Measurements from ENCODE around the gene NAT14.
"Not testable (repeated sequence)": the region's sequence is repeated elsewhere in the genome, so short reads cannot be mapped to it uniquely, and the experiment has no call there.

The NAT14 gene

DNA sequence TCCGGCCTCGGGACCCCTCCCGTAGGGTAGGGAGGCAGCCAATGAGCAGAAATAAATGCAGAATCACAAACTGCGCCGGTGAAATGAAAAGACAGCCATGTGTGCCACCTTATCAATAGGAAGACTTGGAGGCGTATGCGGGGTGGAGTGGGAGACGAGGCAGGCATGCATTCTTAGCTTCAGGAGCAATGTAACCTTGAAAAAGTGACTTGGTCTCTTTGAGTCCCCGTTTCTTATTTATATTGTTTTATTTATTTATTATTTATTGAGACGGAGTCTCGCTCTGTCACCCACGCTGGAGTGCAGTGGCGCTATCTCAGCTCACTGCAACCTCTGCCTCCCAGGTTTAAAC lies 19.2 kb downstream of the NAT14 start:
- no peak for DNase-seq

DNA sequence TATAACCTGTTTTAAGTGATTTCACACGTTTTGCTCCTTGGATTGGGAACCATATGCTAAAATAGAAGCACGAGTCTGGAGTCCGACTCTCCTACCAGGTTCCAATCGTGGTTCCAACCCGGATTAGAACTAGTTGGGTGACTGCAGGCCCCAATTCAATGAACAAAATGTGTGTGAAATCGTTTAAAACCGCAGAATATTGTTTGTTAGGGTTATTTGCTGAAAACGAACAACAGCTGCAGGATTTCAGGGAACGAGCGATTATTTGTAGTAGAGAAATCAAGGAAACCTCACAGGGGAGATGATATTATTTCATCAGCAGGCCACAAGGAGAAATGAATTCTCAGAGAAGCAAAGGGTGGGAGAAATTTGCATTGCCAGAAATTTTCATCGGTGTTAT lies 20.0 kb downstream of the NAT14 start:
- no peak for DNase-seq

DNA sequence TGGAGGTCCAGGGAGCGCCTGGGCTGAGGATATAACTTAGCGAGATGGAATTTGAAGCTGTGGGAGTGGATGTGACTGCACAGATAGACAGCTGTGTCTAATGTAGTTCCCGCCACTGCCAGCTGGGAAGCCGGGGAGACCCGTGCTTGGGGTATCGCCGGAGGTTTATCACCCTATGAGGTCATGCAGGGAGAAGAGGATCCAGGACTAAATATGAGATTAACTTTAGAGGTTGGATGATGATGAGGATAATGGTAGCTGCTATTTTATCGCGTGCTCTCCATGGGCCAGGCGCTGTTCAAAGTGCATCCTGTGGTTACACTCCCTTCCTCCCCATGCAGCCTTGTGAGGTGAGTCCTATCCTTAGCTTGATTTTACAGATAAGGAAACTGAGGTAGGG lies 23.1 kb downstream of the NAT14 start:
- no peak for DNase-seq

DNA sequence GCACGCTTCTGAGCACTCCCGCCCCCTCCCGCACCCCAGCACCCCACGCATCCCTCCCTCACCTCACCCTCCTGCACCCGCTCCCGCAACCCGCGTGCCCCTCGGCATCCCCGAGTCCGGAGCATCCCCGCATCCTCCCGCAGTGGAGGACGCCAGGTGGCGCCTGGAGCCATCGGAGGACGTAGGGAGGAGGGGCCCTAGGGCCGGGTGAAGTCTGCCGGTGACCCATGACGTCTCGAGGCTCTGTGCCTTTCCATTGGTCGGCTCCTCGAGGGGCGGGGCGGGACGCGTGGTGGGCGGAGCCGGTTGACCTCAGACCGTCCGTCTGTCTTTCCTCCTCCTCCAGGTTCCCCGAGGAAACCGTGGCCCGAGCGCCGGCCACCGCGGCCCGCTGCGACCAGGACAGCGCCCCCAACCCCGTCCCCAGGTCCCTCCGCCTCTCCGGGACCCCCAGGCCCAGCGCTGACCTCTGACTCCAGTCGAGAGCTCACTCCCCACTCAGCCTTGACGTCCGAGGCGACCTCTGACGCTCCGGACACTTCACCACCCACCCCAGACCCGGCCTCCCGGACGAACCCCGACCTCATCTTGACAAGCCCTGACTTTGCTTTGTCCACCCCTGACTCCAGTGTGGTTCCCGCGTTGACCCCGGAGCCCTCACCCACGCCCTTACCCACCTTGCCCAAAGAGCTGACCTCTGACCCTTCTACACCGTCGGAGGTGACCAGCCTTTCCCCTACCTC lies 32.1 kb downstream of the NAT14 start:
- peak; percentile 81 to 89 (median 86) for DNase-seq

DNA sequence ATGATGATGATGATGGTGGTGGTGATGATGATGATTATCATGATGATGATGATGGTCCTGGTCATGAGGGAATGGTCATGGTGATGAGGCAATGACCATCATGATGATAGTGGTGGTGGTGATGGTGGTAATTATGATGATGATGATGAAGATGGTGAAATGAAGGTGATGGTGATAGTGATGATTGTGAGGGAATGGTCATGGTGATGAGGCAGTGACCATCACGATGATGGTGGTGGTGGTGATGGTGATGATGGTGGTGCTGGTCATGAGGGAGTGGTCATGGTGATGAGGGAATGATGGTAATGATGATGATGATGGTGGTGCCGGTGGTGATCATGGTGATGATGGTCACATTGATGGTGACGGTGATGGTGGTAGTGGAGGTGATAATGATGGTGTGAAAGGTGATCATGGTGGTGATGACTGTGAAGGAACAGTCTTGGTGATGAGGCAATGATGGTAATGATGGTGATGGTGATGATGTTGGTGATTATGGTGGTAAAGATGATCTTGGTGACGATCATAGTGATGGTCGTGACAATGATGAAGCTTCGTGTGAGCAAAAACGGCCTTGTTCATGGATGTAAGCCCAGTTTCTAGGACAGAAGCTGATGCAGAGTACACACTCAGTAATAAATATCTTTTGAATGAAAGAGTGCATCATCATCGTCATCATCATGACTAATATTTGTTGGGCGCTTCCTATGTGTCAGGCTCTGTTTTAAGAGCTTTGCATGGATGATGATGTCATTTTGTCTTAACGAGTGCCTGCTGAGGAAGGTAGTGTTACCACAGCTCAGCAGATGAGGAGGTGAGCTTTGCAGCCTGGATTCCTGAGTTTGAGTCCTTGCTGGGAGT lies 34.7 kb downstream of the NAT14 start:
- no peak for DNase-seq

DNA sequence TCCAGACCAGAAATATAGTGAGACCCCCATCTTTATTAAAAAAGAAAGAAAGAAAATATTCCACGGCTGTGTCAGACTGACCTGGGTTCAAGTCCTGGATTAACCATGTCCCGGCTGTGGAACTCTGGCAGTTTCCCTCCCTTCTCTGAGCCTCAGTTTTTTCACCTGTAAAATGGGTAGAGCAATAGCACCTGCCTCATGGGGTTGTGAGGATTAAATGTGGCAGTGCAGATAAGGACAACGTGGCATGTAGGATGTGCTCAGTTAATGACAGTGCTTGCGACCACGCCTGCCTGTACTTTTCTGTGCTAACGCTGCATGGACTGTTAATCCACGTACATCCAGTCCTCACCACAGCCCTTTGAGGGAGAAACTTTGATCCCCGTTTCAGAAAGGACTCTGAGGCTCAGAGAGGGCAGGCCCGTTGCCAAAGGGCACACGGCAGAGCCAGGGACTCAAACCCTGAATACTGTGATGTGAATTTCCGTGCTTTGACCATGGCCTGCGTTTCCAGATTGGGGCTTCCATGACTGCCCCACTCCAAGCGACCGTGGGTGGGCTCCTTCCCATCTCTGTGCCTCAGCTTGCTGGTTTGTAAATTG lies 35.8 kb downstream of the NAT14 start:
- no peak for DNase-seq

DNA sequence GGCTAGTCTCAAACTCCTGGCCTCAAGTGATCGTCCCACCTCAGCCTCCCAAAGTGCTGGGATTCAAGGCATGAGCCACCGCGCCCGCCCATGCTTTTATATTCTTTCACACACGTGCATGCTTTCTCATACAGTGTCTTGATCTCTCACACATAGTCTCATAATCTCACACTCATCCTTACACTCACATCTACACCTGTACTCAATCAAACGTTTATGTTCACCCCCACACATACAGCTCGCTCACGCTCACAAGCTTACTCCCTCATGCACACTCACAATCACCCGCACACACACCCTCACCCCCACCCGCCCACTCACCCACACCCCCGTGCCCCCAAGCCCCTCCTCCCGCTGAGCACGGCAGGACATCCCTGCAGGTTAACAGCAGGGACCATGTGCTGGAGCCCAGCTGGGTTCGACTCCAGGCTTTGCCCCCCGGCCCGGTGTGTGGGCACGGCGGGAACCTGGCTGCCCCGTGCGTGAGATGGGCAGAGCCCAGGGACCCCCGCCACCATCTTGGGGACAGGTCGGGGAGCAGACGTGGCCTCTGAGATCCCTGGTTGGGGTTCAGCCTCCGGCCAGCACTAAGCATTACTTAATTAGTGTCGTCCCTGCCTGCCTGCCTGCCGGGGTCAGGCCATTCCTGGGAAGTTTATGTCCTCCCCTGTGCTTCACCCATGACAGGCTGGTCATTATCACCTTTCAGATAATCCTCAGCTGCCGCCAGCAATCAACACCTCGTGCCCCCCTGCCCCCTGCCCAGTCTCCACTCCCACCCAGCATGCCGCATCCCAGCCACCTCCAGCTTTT lies 40.5 kb downstream of the NAT14 start:
- DNase-seq: no peak

DNA sequence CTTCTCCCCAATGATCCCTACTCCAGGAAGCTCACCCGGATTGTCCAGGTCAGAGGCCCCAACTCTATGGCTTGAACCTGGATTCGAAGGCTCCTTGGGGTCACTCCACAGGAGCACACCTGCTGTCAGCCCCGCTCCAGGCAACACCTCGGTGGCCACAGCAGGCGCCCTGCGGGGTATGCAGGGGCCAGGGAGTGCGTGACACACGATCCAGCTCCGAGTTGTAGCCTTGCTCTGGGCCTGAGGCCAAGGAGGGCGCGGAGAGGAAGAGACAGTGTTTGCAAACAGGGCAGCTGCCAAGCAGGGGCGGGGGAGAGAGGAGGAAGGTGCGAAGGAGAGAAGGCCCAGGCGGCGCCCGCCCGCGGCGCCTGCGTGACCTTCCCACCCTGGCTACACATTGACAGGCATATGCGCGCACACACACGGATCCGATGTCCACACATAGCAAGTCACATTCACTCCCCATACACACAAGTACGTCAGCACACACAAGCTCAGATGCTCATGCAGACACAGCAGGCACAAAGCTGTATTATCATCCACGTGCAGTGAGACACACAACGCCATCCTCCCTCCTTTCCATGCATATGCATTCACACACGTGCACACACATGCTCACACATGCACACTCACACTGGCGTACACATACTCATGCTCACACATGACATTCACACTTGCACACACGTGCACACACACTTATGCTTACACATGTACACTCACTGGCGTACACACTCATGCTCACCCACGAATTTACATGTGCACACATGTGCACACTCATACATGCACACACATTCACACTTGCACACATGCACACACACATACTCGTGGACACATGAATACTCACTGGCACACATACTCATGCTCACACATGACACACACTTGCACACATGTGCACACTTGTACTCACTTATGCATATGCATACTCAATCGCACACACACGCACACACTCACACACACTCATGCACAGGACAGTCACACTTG lies 41.5 kb downstream of the NAT14 start:
- DNase-seq: no peak

DNA sequence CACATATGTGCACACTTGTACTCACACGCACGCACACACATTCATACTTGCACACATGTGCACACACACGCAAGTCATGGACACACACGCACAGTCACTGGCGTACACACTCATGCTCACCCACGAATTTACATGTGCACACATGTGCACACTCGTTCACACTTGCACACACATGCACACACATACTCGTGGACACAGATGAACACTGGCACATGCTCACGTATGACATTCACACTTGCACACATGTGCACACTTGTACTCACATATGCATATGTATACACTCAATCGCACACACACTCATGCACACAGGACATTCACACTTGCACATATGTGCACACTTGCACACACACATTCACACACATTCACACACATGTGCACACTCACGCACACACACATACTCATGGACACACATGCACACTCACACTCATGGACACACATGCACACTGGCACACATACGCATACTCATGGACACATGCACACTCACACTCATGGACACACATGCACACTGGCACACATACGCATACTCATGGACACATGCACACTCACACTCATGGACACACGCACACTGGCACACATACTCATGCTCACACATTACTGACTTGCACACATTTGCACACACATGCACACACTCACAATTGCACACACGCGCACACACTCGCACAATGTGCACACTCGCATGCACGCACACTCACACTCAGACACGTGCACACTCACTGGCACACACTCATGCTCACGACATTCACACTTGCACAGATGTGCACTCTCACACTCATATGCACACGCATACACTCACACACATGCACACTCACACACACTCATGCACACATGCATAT lies 42.4 kb downstream of the NAT14 start:
- DNase-seq: no peak

DNA sequence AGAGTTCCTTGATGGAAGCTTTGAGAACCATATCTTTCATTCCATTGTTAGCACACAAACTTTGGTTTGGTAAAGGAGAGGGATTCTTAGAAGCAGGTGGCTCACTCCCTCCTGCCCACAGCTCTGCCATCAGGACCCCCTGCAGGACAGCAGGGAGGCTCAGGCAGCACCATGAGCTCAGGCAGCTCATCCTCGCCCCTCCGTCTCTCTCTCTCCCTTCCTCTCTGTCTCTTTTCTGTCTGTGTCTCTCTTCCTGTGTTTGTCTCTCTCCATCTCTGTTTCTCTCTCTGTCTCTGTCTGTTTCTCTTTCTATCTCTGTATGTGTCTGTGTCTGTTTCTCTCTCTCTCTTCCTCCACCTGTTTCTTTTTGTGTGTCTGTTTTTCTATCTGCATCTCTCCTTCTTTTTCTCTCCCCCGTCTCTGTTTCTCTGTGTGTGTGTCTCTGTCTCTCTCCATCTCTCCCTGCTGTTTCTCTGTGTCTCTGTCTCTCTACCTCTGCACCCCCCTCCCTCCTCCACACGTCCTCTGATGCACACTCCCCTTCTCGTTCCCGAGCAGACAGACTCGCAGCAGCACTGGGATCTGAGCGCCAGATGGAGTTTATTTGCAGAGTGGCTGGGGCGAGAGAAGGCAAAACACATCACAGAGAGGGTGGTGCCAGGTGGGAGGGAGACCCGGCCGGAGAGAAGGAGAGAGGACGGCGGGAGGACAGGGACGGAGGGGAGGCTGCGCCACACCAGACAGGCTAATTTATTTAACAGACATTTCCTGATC lies 43.2 kb downstream of the NAT14 start:
- DNase-seq: no peak

DNA sequence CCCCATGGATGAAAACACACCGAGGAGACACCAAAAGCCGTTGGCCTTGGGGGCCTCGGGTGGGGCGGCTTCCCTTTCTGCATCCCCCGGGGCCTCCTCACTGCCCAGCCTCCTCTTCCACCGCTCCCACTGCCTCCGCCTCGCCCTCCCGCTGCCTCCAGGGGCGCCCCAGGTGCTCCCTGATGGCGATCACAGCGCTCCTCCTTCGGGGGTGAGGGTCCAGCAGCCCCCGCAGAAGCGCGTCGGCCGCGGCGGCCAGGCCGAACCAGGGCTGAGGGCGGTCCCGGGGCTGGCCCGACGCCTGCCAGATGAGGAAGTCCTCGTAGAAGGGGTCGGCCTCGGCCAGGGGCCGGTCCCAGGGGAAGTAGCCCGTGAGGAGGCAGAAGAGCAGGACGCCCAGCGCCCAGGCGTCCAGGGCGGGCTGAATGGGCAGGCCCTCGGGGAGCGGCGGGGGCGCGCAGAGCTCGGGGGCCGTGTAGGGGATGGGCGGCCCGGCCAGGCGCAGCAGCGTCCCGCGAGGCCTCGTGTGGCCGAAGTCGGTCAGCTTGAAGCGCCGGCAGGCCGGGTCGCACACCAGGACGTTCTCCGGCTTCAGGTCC lies 44.7 kb downstream of the NAT14 start:
- no peak for DNase-seq

DNA sequence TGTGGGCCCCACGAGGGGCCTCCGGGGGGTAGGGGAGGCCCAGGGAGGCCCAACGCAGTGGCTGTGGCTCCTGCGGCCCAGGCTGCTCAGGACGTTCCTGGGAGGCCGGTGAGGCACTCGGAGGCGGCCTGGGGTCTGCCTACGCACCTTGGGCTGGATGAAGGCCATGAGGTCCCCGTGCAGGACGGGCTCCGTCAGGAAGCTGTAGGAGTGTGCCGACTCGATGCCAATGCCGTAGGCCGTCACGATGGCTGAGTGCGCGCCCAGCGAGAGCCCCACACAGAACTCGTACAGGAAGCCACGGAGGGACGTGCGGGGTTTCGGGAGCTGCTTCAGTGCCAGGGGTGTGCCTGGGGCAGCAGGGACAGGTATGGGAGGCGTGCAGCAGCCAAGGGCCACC lies 46.0 kb downstream of the NAT14 start:
- DNase-seq: no peak

DNA sequence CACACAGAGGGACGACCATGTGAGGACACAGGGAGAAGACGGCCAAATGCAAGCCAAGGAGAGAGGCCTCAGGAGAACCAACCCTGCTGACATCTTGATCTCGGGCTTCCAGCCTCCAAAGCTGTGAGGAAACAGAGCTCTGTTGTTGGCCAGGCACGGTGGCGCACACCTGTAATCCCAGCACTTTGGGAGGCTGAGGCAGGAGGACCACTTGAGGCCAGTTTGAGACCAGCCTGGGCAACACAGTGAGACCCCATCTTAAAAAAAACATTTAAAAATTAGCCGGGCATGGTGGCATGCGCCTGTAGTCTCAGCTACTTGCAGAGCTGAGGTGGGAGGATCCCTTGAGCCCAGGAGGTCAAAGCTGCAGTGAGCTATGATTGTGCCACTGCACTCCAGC lies 49.3 kb downstream of the NAT14 start:
- DNase-seq: not testable (repeated sequence)

DNA sequence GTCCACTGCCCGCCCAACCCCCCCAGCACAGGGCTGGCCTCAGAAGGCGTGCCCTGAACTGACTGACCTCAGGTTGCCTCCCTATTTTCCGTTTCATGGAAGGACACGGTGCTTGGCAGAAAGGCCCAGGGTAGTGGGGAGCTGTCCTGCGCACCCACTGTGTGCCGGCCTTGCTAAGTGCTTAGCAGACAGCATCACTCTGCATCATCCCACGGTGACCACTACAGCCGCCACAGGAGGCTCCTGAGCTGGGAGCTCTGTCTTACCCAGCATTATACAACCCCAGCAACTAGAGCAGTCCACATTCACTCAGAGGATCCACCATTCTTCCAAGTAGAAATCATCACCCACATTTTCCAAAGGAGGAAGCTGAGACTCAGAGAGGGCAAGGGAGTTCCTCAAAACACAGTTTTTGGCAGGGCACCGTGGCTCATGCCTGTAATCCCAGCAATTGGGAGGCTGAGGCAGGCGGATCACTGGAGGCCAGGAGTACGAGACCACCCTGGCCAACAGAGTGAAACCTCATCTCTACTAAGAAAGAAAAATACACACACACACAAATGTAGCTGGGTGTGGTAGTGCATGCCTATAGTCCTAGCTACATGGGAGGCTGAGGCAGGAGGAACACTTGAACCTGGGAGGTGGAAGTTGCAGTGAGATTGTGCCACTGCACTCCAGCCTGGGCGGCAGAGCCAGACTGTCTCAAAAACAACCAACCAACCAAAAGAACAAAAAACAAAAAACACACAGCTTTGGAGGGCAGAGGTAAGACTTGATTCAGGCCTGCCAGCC lies 50.4 kb downstream of the NAT14 start:
- DNase-seq: no peak

DNA sequence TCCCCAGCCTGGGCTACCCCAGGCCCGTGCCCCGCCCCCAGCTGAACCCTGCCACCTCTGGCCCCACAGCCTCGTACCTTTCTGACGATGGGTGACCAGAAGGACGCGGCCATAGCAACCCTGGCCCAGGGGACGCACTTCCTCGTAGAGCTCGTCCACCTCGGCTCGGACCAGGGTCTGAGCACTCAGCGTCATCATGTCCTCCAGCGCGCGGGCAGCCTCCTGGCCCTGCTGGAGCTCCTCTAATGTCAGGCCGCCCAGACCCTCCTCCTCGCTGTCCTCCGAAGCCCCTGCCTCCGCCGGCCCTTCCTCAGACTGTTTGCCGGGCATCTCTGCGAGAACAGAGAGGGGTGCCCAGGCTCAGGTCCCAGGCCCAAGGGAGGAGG lies 51.0 kb downstream of the NAT14 start:
- DNase-seq: no peak

DNA sequence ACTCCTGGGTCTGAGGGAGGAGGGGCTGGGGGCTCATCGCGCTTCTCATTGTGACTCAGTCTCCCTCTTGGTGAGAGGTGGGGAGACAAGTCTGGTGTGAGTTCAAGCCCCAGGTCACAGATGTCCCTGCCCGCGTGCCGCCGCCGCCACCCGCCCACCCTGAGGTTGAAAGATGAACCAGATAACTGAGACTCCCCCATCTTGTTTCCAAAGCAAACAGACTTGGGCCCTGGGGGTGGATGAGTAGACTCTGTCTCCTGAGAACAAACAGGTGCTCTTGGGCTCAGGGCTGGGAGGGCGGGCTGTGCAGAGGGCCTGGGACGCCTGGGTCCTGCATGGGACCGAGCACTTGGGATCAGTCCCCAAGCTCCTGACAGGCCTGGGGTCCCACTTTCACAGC lies 51.4 kb downstream of the NAT14 start:
- no peak for DNase-seq
